Testis (tissue), 2 donors: Measurements from ENCODE around the gene CSHL1.

Experiments used
- CTCF ChIP-seq, 3 experiments: fragments of 450-650 bp in 2 of 3; fragments of 200-600 bp in 1 of 3; sonication (generic) in 1 of 3; IDR thresholded peaks; one replicate each; pipeline ENCODE4 v1.5.1; 2016 to 2019; ENCODE audit warnings: antibody characterized with exemption in 3 of 3, mild to moderate bottlenecking in 2 of 3, moderate library complexity in 1 of 3
- POLR2A ChIP-seq: fragments of 450-650 bp; IDR thresholded peaks from one replicate; pipeline ENCODE4 v1.6.1; 2017; ENCODE audit warnings: antibody characterized with exemption, mild to moderate bottlenecking, moderate library complexity

- TF ChIP-seq CTCF (IDR thresholded peaks at IDR 0.05) (no peak), POLR2A (no peak)
These were observed 18.1 kb upstream of the CSHL1 start for GRCh38 chr17:63928966-63929695.
